Measurements from ENCODE around the gene PRMT1. TPM values are rescaled to one million over a fixed set of nuclear protein-coding genes. Genes with fewer than 3 reads are reported as not detected.

Gene PRMT1
- total RNA-seq, 2 experiments from 2014 or later = 160 to 169 TPM

DNA sequence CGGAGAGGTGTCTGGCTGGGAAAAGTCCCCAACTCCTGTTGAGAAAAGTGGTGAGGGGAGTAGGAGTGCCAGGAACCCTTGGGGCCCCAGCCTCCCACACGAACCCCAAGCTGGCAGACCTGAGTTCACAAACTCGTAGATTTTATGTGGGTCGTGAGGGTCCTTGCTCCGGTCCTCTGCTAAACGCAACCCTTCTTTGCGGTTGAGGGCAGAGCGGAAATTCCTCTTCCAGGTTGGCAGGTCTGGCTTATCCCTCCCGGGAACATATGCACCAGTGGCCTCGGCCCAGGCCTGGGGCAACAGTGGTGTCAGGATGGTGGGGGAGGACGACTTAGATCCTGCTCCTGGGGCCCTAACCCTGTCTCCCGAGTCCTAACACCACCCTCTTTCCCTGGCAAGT, 13.8 kb upstream of the PRMT1 start:
- POLR2A ChIA-PET = interaction anchor here (1.5 to 4.3 kb wide), 3 partner anchors 8 to 21 kb away, joined by 8 to 38 read pairs (median 24); partner anchors contain the start of genes PRMT1, RRAS and SCAF1
- Mint-ChIP-seq H3K4me1 (ENCODE audit: low read depth) (peaks cover 35% of the 10 kb centered on the region), H3K27ac (peak overlapping the region; percentile 92), H3K4me3 (peak overlapping the region; percentile 94), H3K27me3 (ENCODE audit: low read depth) (no peaks in the 10 kb centered on the region), H3K9me3 (ENCODE audit: insufficient read depth) (no peaks in the 10 kb centered on the region), H3K36me3 (ENCODE audit: low read depth) (peaks cover 57% of the 10 kb centered on the region)
- CTCF ChIA-PET = interaction anchor here (0.7 to 3.2 kb wide), 4 partner anchors 14 to 210 kb away, joined by 3 to 33 read pairs (median 7); partner anchors contain the start of genes ALDH16A1, PRMT1 and SCAF1
- no peak for DNase-seq
- no peak for ATAC-seq

DNA sequence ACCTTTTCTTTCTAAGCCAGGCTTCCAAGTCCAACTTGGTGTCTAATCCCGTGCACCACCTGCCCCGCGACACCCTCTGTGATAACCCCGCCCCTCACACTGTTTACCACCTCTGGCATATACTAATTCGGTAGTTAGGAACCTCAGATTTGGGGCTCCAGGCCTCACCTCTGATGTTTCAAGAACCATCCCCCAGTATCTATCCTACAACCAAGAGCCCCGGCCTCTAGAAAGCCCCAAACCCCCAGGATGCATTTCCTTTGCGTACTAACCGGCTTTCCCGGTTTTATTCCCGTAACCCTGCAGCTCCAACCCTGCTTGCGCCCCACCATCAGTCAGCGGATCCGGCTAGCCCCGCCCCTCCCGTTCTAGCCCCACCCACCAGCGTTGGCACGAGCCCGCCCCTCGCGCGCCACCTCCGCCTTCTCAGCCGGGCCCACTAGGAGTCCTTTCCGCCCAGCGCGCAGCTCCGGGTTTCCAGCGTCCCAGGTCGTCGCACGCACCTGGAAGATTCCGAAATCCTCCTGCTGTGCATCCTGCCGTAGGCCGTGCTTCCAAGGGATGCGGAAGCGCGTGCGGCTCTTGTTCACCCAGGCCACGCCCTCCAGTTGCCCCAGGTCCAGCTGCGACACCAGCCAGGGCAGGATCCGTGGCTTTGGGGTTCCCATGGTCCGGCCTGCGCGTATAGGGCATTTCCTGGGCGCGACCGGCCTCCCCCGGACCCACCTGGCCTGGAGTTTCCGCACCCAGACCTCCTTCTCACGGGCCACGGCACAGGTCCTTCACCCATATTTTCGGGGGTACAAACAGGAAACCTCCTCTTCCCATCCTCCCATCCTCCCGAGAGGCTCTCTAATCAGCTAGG, 12.7 kb upstream of the PRMT1 start:
- H3K27me3 Mint-ChIP-seq (ENCODE audit: low read depth) = no peaks in the 10 kb centered on the region
- ATAC-seq = peak; percentile 68
- H3K36me3 Mint-ChIP-seq (ENCODE audit: low read depth) = peaks cover 55% of the 10 kb centered on the region
- peak overlapping the region; percentile 92 for H3K27ac Mint-ChIP-seq
- DNase-seq = peak; percentile 93
- CTCF ChIA-PET = interaction anchor here (0.7 to 3.2 kb wide), 7 partner anchors 8 to 212 kb away, joined by 3 to 33 read pairs (median 3); partner anchors contain the start of genes ALDH16A1, PRMT1 and SCAF1
- peak overlapping the region; percentile 94 for H3K4me3 Mint-ChIP-seq
- H3K9me3 Mint-ChIP-seq (ENCODE audit: insufficient read depth) = no peaks in the 10 kb centered on the region
- H3K4me1 Mint-ChIP-seq (ENCODE audit: low read depth) = peaks cover 35% of the 10 kb centered on the region
- POLR2A ChIA-PET = interaction anchor here (0.9 to 4.3 kb wide), 7 partner anchors 8 to 84 kb away, joined by 3 to 38 read pairs (median 5); partner anchors contain the start of genes NOSIP, PRMT1, PRR12 and PRRG2

DNA sequence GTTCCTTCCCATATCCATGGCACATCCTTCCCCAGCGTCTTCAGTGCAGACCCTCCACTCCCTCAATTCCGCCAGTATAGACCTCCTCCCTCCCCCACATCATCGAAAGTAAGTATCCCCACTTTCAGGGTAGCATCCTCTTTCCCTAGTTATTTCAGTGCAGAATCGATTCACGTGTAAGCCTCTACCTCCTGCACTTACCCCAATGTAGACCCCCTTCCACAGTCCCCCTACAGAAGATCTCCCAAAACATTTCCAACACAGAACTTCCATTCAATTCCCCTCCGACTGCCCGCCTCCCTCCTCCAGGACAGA, 12.1 kb upstream of the PRMT1 start:
- ATAC-seq (peak; percentile 0), DNase-seq (no peak)
- H3K4me1 Mint-ChIP-seq (ENCODE audit: low read depth) = peaks cover 35% of the 10 kb centered on the region
- peak overlapping the region; percentile 92 for H3K27ac Mint-ChIP-seq
- H3K9me3 Mint-ChIP-seq (ENCODE audit: insufficient read depth) = no peaks in the 10 kb centered on the region
- peaks cover 55% of the 10 kb centered on the region for H3K36me3 Mint-ChIP-seq (ENCODE audit: low read depth)
- CTCF ChIA-PET = interaction anchor here (1.0 to 3.2 kb wide), 5 partner anchors 9 to 22 kb away, joined by 3 to 33 read pairs (median 5); partner anchors contain the start of genes PRMT1 and SCAF1
- POLR2A ChIA-PET = interaction anchor here (0.8 to 4.3 kb wide), 6 partner anchors 9 to 84 kb away, joined by 3 to 38 read pairs (median 5); partner anchors contain the start of genes NOSIP, PRMT1, PRRG2 and RRAS
- peak overlapping the region; percentile 94 for H3K4me3 Mint-ChIP-seq
- no peaks in the 10 kb centered on the region for H3K27me3 Mint-ChIP-seq (ENCODE audit: low read depth)

DNA sequence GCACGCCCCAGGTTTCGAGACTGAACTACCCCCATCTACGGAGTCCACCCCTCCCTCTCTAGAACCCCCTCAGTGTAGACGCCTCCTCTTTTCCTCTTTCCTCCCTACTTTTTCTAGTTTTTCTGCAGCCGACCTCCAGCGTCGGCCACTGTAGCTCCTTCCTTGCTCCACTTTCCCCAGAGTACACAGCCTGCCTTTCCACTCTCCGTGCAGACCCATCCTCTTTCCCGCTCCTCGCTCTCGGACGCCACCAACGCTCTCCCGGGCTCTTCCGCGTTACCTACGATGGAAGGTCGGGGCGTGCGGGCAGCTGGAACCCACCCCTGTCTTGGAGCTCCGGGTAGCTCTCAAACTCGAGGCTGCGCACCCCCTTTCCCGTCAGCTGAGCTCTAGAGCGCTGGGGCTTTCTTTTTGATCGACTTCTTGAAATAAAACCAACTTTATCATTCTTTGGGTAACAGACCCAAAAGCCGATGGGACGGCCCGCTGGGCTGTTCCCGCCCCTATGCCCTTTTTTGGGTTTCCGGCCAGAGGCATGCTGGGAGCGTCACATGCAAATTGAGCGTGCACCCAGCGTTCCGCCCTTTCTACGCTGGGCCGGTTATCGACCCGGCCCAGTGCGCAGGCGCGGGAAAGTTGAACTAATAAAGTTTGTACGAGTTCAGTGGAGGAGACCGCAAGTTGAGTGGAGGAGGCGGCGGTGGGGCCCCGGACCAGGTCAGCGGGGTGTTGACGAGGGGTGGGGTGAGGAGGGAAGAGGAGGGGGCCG, 11.5 kb upstream of the PRMT1 start, which contains the start of the genes BCL2L12 and IRF3:
Gene BCL2L12 (plus strand): TSS at position 583 of the 769 bp plus-strand sequence. CDS start 760 bp downstream, outside the sequence.
Gene IRF3 (minus strand): TSS at position 507 of the 769 bp plus-strand sequence. CDS start 1,019 bp downstream, outside the sequence.
- Mint-ChIP-seq H3K27me3 (ENCODE audit: low read depth) (no peaks in the 10 kb centered on the region), H3K36me3 (ENCODE audit: low read depth) (peaks cover 50% of the 10 kb centered on the region), H3K9me3 (ENCODE audit: insufficient read depth) (no peaks in the 10 kb centered on the region), H3K27ac (peak within 1 kb of the TSS; percentile 92), H3K4me1 (ENCODE audit: low read depth) (peaks cover 35% of the 10 kb centered on the region), H3K4me3 (peak within 1 kb of the TSS; percentile 94)
- CTCF ChIA-PET = interaction anchor here (1.7 to 3.2 kb wide), 2 partner anchors 12 to 15 kb away, joined by 5 to 33 read pairs; partner anchors contain the start of gene PRMT1
- DNase-seq (peak; percentile 99), ATAC-seq (peak; percentile 87)
- POLR2A ChIA-PET = interaction anchor here (0.8 to 4.3 kb wide), 6 partner anchors 9 to 85 kb away, joined by 3 to 38 read pairs (median 5); partner anchors contain the start of genes NOSIP, PRMT1, PRRG2 and RRAS

DNA sequence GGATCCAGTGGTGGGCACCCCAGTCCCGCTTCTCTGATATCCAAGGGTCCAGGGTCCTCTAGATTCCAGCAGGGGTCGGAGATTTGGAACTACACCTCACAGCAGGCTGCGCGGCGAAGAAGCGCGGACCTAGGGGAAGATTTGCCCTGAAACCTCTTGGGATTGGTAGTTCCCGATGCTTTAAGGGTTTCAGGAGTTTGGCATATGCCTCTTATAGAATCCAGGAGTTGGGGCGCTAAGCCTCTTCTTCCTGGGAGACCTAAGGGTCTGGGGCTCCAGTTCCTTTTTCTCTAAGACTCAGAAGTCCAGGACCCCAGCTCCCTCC, 11.0 kb upstream of the PRMT1 start:
- ChIA-PET POLR2A (interaction anchor here (0.8 to 4.3 kb wide), 6 partner anchors 10 to 86 kb away, joined by 3 to 38 read pairs (median 5); partner anchors contain the start of genes NOSIP, PRMT1, PRRG2 and RRAS), CTCF (interaction anchor here (1.7 to 3.2 kb wide), 2 partner anchors 11 to 15 kb away, joined by 5 to 33 read pairs; partner anchors contain the start of gene PRMT1)
- H3K4me1 Mint-ChIP-seq (ENCODE audit: low read depth) = peaks cover 35% of the 10 kb centered on the region
- H3K9me3 Mint-ChIP-seq (ENCODE audit: insufficient read depth) = no peaks in the 10 kb centered on the region
- H3K27me3 Mint-ChIP-seq (ENCODE audit: low read depth) = no peaks in the 10 kb centered on the region
- peak overlapping the region; percentile 94 for H3K4me3 Mint-ChIP-seq
- ATAC-seq = no peak
- H3K27ac Mint-ChIP-seq = peak overlapping the region; percentile 92
- peaks cover 49% of the 10 kb centered on the region for H3K36me3 Mint-ChIP-seq (ENCODE audit: low read depth)
- DNase-seq = no peak

DNA sequence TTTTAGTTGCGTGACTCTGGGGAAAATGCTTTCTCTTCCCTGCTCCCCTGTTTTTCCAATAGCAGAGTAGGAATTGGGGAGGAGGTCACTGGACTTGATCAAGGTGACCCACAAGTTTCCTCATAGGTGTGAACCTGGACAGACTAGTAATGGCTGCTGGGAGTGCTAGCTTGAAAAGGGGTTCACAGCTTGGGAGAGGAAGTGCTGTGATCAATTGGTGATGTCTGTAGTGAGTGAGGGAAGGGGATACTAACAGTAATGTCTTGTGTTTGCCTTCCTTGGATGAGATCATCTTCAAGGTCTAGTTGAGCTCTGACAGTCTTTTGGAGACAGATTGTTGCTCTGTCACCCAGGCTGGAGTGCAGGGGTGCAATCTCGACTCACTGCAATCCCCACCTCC, 9.6 kb upstream of the PRMT1 start:
- Mint-ChIP-seq H3K9me3 (ENCODE audit: insufficient read depth) (no peaks in the 10 kb centered on the region), H3K4me3 (peak overlapping the region; percentile 94), H3K4me1 (ENCODE audit: low read depth) (peaks cover 42% of the 10 kb centered on the region), H3K27me3 (ENCODE audit: low read depth) (no peaks in the 10 kb centered on the region), H3K27ac (peak overlapping the region; percentile 92), H3K36me3 (ENCODE audit: low read depth) (peaks cover 40% of the 10 kb centered on the region)
- DNase-seq (no peak), ATAC-seq (no peak)
- ChIA-PET CTCF (interaction anchor here (1.2 to 1.4 kb wide), 2 partner anchors 9 to 13 kb away, joined by 4 to 5 read pairs; no protein-coding TSS in a partner anchor), POLR2A (interaction anchor here (4.3 kb wide), 1 partner anchor 26 kb away, joined by 38 read pairs; the partner anchor contains the start of genes RRAS and SCAF1)

DNA sequence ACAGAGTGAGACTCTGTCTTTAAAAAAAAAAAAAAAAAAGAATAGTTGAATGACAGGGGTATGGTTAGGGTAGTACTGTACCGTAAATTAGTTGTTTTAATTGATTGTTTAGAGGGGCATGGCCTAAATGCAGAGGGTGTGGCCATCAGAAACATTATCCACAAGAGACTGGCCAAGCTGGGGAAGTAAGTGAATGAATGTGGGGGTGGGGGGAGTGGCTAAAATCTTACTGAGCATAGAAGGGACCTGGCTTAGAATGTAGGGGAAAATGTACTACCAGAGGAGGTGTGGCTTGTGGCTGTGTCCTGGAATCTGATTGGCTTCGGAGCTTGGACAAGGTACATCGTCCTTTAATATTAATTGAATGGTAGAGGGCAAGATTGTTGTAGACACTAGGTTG, 7.6 kb upstream of the PRMT1 start:
- POLR2A ChIA-PET = interaction anchor here (0.5 kb wide), 1 partner anchor 122 kb away, joined by 4 read pairs; no protein-coding TSS in a partner anchor
- peaks cover 25% of the 10 kb centered on the region for H3K4me1 Mint-ChIP-seq (ENCODE audit: low read depth)
- H3K4me3 Mint-ChIP-seq = no peak overlapping the region
- H3K36me3 Mint-ChIP-seq (ENCODE audit: low read depth) = peaks cover 28% of the 10 kb centered on the region
- H3K27me3 Mint-ChIP-seq (ENCODE audit: low read depth) = no peaks in the 10 kb centered on the region
- H3K27ac Mint-ChIP-seq = no peak overlapping the region
- CTCF ChIA-PET = no interaction called here
- DNase-seq = no peak
- no peak for ATAC-seq
- H3K9me3 Mint-ChIP-seq (ENCODE audit: insufficient read depth) = no peaks in the 10 kb centered on the region

DNA sequence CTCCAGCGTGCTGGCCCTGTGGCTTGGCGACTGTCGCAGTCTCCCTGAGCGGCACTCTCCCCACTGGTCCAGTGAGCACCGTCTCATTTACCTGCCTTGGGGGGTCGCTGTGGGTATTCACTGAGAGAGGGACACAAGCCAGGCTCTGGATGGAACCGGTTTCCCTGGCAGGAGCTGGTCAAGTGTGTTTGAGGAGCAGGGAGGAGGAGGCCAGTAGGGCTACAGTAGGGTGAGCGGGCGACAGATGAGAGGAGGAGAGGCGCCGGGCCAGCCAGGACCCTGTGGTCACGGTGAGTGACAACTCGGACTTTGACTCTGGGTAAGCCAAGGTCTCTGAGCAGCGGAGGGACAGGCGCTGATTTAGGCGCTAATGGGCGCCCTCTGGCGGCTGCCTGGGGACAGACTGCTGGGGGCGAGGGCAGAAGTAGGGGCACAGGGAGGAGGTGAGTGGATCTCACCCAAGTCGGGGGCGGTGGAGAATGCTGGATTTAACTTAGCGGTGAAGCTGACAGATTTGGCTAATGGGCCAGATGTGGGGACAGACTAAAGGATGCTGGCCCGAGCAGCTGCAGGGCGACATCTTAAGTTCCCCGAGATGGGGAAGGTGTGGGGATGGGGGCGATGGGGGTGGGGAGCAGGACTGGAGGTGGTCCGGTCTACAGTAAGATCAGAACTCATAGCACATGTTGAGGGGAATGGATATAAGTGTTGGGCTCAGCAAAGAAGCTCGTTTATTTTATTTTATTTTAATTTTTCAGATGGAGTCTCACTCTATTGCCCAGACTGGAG, 4.7 kb upstream of the PRMT1 start:
- DNase-seq (peak; percentile 81), ATAC-seq (no peak)
- no peaks in the 10 kb centered on the region for H3K27me3 Mint-ChIP-seq (ENCODE audit: low read depth)
- H3K4me3 Mint-ChIP-seq = no peak overlapping the region
- H3K27ac Mint-ChIP-seq = peak overlapping the region; percentile 16
- H3K9me3 Mint-ChIP-seq (ENCODE audit: insufficient read depth) = no peaks in the 10 kb centered on the region
- peaks cover 17% of the 10 kb centered on the region for H3K4me1 Mint-ChIP-seq (ENCODE audit: low read depth)
- H3K36me3 Mint-ChIP-seq (ENCODE audit: low read depth) = peaks cover 21% of the 10 kb centered on the region
- CTCF ChIA-PET = interaction anchor here (0.7 to 3.2 kb wide), 15 partner anchors 9 to 169 kb away, joined by 3 to 17 read pairs (median 4); partner anchors contain the start of genes NOSIP and RRAS
- POLR2A ChIA-PET = interaction anchor here (0.8 to 1.4 kb wide), 2 partner anchors 95 to 168 kb away, joined by 3 read pairs; partner anchors contain the start of gene AP2A1

DNA sequence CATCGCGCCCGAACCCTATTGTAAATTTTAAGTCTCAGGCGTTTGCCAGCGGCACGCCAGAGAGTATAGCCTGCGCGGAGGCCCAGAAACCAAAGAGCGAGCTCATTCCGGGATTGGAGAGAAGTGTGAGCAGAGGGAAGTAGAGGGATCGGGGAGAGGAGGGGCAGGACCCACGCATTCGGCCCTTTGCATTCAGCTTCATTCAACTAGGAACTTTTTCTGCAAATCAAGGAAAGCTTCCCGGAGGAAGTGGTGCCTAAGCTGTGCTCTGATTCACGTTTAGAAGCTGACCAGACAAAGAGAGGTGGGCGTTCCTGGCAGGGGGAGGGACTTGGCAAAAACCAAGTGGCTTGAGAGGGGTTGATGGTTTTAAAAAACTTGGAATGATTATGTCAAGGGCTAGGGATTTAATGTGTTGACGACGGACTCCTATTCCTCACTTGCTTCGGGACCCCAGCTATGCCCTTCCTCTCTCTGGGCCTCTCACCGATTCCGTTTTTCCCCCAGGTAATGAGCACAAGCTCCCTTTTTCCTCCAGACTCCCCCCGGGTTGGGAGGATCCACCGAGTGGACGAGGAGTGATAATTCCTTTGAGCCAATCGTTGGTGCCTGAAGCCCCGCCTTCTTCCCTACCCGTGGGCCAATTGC, 811 bp upstream of the PRMT1 start:
- peak; percentile 81 for DNase-seq

More for the DNA sequence above, 811 bp upstream of the PRMT1 start:
- ChIA-PET CTCF (interaction anchor here (0.6 to 4.9 kb wide), 20 partner anchors 9 to 1465 kb away, joined by 3 to 45 read pairs (median 5); partner anchors contain the start of genes BCL2L12, IRF3, NOSIP and PRR12), POLR2A (interaction anchor here (0.6 to 4.4 kb wide), 10 partner anchors 12 to 343 kb away, joined by 3 to 24 read pairs (median 6); partner anchors contain the start of genes BCL2L12, IRF3, NOSIP and PRR12)
- H3K4me3 Mint-ChIP-seq = peak overlapping the region; percentile 97
- no peaks in the 10 kb centered on the region for H3K9me3 Mint-ChIP-seq (ENCODE audit: insufficient read depth)
- peak overlapping the region; percentile 100 for H3K27ac Mint-ChIP-seq
- H3K36me3 Mint-ChIP-seq (ENCODE audit: low read depth) = peaks cover 15% of the 10 kb centered on the region
- H3K4me1 Mint-ChIP-seq (ENCODE audit: low read depth) = peaks cover 39% of the 10 kb centered on the region
- no peaks in the 10 kb centered on the region for H3K27me3 Mint-ChIP-seq (ENCODE audit: low read depth)
- ATAC-seq = no peak

Data from activated CD8-positive, alpha-beta T cell treated with anti-CD3 and anti-CD28 coated beads, Interleukin-2, amount 10 ng/mL, durations not matched to agents 7 days and 5 days (primary cell).